Hematopoietic multipotent progenitor cell (in vitro differentiated cells): ENCODE results near the gene LHX2. TPM values are rescaled to one million over a fixed set of nuclear protein-coding genes. Genes with fewer than 3 reads are reported as not detected.
"Not testable (repeated sequence)": the region's sequence is repeated elsewhere in the genome, so short reads cannot be mapped to it uniquely, and the experiment has no call there.

ENCODE experiments used
- DNase-seq, 3 donors: peaks; one replicate each; pipeline ENCODE4 v3.0.0-alpha.2; 2011 to 2015; ENCODE audit warnings: low read depth in 2 of 3, low spot score in 2 of 3
- total RNA-seq: library from RNA; depleted of rRNA; stranded (reverse); fragments of >200 nt; gene quantifications from one replicate; pipeline ENCODE4 v1.2.3, GENCODE V29; 2012

LHX2 gene, protein sequence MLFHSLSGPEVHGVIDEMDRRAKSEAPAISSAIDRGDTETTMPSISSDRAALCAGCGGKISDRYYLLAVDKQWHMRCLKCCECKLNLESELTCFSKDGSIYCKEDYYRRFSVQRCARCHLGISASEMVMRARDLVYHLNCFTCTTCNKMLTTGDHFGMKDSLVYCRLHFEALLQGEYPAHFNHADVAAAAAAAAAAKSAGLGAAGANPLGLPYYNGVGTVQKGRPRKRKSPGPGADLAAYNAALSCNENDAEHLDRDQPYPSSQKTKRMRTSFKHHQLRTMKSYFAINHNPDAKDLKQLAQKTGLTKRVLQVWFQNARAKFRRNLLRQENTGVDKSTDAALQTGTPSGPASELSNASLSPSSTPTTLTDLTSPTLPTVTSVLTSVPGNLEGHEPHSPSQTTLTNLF
- under 0.01 TPM for total RNA-seq

DNA sequence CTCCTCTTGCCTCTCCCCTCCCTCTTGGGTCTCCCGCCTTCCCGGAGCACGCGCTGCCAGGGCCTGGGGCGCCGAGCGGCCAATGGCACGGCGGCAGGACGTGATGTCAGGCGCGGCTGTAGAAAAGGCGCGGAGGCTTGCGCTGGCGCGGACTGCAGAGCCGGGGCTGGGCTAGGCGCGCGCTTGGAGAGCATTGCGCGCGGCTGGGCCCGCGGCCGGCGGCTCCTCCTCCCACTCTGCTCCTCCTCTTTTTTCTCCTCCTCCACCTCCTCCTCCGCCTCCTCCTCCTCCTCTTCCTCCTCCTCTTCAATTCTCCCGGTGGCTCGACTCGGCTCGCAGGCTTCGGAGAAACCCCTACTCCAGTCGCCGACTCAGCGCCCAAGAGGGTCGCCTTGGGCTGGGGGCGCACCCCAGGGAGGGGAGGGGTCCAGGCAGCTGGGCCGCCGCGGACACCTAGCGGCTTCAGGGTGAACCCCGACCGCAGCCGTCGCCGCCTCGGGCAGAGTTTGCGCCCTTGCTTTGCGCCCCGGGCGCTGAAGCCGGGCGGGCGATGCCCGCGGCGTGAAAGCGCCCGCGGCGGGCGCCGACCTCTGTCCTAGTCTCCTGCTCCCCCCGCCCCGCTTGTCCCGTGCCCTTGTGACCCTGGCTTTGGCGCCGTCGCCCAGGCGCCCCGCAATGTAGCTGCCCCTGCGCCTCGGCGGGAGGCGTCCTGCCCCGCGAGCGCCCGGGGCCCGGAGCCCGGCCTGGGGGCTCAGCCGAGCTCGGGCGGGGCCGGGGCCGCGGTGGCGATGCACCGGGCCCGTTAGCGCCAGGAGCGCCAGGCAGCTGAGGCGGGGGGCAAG lies at the start of gene LHX2:
Gene LHX2 (plus strand): TSS at position 309 of the 842 bp plus-strand sequence. CDS start 581 bp downstream, outside the sequence.
- DNase-seq = peak in 1 of 3 donors; percentile 60

DNA sequence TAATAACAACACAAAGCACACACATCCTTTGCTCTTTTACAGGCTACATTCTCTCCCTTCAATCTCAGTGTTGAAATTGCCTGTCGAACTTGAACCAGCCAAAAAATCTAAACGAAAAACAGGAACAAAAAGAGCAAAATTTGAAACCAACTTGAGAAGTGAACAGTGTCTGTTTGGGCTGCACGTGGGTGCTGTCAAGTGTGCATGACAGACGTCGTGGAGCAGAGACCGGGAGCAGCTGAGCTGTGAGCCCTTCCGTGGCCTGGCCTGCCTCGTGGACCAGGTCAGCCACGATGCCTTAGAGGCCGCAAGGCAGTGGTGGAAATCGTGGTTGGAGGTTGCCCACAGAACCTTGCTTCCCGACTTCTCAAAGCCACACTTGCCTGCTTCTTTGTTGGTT lies 46.8 kb upstream of the LHX2 start:
- DNase-seq = peak in 1 of 3 donors; percentile 35

DNA sequence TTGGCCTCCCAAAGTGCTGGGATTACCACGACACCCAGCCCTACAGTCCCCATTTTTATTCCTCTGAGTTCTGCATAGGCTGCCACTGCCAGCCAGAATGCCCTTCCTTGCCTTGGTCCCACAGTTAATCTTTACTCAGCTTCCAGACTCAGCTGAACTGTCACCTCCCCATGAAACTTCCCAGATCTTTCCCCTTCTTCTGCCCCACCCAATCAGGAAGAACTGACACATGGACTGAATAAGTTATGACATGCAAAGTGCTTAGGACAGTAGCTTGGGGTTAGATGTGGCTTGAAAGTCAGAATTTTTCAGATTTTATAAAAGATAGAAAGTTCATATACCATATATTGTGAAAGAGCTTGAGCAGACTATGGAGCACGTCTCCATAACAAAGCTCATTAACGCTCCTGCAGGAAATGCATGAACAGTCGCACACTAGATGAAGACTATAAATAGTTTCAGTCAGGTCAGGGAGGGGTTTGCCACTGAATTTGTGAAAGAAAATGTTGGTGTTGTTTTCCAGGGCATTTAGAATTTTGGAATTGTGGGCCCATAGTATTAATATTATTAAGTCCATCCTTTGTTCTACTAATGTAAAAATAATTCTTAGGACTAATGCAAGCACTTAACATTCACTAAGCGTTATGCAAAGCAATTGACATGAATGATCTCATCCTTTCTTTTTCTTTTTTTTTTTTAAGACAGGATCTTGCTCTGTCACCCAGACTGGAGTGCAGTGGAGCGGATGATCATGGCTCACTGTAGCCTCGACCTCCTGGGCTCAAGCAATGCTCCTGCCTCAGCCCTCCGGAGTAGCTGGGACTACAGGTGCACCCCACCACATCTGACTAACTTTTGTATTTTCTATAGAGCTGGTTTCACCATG lies 45.5 kb upstream of the LHX2 start:
- DNase-seq = no peak

DNA sequence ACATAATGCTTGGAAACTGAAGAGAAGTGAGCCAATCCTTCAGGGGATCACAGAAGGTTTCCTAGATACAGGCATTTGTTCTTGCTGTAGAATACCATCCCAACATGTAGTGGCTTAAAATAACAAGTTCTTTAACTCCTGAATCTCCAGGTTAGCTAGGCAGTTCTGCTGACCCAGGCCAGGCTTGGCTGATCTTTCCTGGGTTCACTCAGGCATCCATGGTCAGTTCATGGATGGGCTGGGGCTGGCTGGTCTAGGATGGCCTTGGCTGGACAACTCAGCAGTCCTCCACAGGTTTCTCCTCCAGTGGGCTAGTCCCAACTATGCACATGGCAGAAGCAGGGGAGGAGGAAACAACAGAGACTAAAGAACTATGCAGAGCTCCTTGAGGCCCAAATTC lies 44.2 kb upstream of the LHX2 start:
- DNase-seq = no peak

DNA sequence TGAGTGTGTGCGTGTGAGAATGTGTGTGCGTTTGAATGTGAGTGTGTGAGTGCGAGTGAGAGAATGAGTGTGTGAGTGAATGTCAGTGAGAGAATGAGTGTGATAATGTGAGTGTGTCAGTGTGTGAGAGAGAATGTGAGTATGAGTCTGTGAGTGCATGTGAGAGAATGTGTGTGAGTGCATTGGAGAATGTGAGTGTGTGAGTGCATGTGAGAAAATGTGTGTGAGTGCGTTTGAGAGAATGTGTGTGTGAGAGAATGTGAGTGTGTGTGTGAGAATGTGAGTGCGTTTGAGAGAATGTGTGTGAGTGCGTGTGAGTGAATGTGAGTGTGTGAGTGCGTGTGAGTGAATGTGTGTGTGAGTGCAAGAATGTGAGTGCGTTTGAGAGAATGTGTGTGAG lies 39.0 kb upstream of the LHX2 start:
- DNase-seq = no peak

DNA sequence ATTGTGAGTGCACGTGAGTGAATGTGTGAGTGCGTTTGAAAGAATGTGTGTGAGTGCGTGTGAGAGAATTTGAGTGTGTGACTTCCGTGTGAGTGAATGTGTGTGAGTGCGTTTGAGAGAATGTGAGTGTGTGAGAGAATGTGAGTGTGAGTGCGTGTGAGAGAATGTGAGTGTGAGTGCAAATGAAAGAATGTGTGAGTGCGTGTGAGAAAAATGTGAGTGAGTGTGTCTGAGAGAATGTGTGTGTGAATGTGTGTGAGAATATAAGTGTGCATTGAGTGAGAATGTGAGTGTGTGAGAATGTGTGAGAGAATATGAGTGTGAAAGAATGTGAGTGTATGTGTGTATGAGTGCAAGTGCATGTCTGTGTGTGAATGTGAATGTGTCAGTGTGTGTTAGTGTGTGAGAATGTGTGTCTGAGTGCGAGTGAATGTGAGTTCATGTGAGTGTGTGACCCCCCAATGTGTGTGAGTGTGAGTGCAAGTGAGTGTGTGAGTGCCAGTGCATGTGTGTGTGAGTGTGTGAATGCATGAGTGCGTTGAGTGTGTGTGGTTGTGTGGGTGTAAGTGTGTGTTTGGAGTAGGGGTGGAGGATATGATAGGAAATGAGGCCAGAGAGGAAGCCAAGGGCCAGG lies 37.9 kb upstream of the LHX2 start:
- DNase-seq = no peak

DNA sequence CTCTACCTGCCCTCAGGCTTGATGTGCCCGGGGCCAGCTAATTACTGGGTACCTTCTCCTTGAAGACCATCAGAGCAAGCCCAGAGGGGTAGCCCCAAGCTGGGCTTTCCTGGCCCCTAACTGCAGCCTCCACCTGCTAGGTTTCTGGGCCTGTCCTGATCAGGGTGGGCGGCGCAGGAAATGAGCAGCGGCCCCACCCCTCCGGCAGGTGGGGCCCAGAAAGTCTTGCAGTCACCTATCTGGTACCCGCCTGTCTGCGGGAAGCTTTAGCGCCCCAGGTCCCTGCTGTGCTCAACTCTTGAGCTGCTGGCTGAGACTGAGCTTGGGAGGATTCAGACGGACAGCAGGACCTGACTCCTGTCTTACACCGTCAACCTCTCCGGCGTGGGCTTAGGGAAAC lies 37.1 kb upstream of the LHX2 start:
- DNase-seq = no peak

DNA sequence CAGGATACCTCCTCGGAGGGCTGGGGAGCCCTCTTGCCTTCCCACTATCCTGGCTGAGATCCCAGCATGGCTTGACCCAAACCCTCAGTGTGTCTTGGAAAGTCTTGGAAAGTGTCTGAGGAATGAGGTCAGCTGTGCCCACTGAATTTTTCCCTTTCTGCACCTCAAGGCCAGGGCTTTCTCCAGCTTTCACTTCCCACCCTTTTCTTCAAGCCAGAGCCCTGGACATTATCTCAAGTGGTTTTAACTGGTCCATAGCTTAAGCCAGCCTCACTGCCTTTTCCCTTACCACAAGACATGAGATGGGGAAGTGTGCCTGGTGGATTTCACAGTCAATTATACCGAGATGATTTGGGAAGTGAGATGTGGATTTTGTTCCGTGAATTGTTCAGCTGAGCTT lies 35.7 kb upstream of the LHX2 start:
- DNase-seq = no peak

DNA sequence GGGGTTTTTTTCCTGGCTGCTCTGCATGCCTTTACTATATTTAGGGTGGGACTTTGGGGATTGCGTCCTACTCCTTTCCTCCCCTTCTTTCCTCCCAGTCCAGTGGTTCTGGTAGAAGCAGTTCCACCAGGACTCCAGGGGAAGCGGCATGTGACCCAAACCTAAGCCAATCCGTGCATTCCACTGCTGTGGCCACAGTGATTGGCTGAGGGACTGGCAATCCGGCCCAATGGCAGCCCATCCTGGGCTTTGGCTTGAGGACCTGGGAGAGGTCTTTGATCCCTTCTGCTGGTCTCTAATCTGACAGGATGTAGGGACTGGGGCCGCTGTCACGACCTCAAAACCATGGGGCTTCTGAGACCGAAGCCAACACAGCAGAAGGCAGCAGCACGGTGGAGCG lies 35.0 kb upstream of the LHX2 start:
- not testable (repeated sequence) for DNase-seq

DNA sequence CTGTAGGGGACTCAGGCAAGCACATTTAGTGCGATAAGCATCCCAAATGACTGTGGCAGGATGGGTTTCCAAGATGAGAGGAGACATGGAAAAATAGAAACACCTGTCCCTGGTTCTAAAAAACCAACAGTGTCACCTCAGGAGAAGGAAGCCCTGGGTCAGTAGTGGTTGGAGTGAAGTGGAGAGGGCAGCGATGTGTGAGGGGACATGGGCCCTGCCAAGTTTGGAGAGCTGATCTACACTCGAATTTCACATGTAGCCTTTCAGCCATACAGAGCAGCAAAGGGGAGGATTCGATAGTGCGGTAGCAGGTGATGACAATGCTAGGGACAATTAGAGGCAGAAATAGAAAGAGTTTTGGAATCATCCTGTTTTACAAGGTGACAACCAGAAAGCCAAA lies 32.6 kb upstream of the LHX2 start:
- DNase-seq = no peak

DNA sequence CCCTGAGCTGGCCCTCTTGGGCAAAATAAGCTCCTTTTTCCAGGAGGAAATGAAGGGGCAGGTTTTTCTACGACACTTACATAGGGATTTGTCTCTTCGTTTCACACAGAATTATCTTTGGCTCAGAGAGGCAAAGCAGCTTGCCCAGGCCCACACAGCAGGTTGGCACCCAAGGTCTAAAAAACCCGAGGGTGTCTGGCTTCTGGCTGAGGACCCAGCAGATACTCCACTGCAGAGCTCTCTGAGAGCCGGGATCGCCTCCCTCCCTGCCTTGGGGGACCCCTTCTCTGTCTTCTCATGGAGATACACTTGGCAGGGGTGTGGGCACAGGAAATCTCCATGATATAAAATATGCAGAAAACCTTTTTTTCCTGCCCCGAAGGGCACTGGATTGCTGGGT lies 29.0 kb upstream of the LHX2 start:
- no peak for DNase-seq

DNA sequence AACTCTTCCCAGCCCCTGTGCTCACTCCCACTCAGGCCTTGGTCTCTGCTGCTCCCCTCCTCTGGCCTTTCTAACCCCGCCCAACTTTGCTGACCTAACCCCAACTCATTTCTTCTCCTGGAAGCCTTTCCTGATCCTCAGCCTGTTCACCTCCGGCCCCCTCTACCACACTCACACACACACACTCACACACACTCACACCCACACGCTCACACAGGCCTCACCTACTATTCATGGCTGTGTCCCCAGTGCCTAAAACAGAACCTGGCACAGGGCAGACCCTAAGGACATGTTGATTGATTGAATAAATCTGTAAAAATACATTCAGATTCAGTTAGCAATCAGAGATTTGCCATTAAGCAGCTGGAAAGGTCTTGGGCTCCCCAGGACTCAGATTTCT lies 28.5 kb upstream of the LHX2 start:
- DNase-seq = no peak

DNA sequence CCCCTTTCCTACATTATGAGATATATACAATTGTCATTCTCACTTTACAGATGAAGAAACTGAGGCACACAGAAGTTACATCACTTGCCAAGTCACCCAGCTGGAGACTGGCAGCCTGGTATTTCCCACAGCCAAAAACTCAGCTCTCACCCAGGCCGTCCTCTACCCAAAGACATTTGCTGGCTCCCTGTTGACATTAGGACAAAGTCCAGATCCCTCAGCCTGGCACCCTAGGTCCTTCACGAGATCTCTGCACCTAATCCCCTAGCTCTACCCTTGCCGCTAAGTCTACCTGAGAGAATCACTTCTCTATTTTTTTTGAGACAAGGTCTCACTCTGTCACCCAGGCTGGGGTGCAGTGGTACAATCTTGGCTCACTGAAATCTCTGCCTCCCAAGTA lies 26.8 kb upstream of the LHX2 start:
- no peak for DNase-seq

DNA sequence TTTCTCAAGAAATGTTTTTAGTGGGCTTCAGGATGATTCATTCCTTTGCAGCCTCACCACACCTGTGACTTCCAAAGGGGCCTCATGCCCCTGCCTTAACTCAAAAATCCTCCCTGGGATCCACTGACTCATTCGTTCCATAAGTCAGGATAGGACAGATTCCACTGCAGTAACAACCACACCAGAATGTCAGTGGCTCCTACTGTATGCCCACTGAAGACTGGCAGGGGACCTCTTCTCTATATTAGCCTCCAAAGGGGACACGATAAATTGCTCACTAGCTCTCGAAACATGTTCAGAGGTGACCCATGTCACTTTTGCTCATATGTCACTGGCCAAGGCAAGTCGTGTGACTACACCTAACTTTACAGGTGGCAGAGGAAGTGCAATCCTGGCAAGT lies 25.7 kb upstream of the LHX2 start:
- DNase-seq = no peak

DNA sequence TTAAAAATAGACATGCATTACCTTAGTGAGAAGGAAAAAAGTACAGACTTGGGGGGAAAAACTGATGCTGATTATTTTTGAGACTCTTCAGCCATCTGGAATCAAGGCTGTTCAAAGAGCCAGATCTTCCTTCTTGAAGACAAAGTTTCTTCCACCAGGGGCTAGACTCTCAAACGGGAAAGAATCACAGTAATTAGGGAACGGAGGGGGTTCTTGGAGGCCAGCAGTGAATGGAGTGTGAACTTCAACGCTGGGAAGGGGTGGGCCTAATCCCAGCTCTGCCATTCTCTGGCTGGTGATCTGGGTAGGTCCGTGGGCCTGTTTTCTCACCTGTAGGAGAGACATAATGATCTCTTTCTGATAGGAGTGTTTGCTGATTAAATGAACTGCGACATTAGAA lies 21.1 kb upstream of the LHX2 start:
- DNase-seq = no peak

DNA sequence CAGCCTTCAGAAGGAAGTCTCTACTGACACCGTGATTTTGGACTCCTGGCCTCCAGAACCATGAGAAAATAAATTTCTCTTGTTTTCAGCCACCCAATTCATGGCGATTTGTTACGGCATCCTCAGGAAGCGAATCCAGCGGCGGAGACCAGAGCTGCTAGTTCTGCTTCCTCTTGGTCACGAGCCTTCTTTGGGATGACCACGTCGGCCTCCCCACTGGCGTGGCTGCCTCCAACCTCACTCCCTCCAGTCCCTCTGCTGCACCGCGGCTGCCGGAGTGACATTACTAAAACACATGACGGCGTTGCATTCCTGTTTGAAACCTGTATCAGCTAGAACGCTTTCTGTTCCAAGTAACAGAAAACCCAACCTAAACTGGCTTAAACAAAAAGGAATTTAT lies 18.9 kb upstream of the LHX2 start:
- not testable (repeated sequence) for DNase-seq

DNA sequence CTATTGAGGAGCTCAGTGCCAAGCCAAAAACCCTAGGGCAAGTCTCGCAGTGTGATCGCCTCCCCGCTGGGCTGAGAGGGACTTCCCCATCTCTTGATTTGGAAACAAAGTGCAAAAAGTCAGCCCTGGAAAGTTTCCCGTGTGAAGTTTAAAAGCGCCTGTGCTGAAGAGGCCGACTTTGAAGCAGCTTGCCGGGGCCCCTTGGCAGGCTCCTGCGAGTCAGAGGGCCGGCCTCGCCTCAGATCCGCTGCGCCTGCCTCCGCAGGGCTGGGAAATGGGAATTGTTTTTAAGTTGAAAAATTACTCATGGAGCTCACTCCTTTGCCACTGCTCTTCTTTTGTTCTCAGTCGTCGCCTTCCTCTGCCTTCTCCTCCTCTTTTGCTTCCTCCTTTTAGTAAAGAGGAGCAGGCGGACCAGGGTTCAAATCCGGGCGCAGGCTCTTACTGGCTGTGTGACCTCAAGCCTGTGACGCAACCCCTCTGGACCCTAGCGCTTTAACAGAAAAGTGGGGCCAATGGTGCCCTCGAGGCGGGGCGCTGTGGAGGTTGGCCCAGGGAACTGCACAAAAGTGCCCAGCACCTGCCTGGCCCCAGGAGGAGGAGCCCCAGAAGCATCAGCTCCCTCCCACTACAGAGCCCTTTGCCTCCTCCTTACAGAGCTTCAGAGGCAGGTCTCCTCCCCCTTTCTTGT lies 14.7 kb upstream of the LHX2 start:
- peak in 1 of 3 donors; percentile 52 for DNase-seq

DNA sequence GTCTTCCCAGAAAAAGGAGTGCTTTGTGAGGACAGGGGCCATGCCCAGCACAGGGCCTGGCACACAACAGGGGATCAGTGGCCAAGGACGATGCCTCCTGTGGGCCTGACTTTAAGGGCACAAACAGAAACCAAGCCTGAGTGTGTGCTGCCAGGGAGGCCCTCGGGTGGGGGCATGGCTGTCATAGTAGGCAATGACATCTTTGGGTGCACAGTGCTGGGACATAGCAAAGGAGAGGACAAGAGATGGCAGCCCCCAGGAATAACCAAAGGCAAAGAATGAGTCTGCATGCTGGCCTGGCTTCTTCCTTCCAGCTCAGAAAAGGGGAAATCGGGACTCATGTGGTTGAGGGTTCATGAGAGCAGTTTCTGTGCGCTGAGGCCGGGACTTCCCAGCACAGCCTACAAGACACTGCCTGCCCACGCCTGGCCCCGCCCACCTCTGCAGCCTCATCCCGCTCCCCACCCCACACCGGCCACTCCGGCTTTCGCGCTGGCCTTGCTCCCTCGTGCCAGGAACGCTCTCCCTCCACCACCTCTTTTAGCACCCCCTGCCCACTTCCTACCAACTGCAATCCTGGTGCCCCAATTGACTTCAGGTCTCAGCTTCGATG lies 13.8 kb upstream of the LHX2 start:
- DNase-seq = peak in 2 of 3 donors; percentile 60 to 71

DNA sequence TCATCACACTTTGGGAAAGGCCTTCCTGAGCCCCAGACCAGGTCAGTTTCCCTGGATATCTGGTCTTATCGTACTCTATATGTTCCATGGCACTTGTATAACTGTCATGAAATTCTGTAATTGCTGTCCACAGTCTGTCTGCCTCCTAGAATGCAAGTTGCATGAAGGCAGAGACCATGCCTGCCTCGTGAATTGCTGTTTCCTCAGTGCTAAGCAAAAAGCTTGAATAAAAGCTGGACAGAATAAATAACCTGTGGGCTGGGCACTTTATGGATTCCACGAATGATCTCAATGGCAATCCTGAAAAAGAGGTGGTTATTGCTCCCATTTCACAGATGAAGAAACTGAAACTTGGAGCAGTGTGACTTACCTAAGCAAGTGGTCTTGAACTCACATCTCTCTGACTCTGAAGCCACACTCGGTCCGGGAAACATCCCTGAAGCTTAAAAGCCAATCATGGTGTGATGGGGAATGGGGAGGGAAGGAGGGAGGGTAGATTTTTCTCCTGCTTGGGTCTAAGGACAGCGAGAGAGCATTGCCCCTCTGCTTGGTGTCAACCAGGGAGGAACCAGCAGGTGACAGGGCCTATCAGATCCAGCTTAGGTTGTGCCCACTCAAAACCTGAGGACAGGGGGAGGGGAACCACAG lies 13.2 kb upstream of the LHX2 start:
- no peak for DNase-seq
